Pons (tissue), 1 donor: ENCODE data around the gene TFEC.
"Not testable (repeated sequence)": the region's sequence is repeated elsewhere in the genome, so short reads cannot be mapped to it uniquely, and the experiment has no call there.

Source experiments
- DNase-seq: peaks from one replicate; pipeline ENCODE4 v3.0.0-alpha.2; 2016; ENCODE audit warnings: low spot score

Gene TFEC

DNA sequence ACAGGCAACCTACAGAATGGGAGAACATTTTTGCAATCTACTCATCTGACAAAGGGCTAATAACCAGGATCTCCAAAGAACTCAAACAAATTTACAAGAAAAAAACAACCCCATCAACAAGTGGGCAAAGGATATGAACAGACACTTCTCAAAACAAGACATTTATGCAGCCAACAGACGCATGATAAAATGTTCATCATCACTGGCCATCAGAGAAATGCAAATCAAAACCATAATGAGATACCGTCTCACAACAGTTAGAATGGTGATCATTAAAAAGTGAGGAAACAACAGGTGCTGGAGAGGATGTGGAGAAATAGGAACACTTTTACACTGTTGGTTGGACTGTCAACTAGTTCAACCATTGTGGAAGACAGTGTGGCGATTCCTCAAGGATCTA lies 100.8 kb downstream of the TFEC start:
- DNase-seq: not testable (repeated sequence)

DNA sequence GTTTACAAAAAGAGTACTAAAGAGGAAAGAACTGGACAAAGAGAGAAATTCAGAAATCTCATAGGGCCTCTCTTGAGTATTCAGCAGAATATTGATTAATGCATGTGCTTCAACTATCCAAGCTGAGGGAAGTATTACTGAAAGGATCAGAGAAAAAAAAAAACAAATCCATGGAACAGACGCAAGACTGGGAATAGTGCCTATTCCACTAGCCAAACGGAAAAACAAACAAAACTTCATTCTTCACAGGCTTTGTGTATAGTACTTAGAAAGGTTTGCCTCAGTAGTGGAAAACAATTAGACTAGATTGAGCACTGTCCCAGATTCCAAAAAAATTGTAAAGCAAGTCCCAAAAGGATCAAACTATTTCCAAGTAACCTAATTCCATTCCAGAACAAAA lies 106.2 kb downstream of the TFEC start:
- DNase-seq: peak; percentile 45

DNA sequence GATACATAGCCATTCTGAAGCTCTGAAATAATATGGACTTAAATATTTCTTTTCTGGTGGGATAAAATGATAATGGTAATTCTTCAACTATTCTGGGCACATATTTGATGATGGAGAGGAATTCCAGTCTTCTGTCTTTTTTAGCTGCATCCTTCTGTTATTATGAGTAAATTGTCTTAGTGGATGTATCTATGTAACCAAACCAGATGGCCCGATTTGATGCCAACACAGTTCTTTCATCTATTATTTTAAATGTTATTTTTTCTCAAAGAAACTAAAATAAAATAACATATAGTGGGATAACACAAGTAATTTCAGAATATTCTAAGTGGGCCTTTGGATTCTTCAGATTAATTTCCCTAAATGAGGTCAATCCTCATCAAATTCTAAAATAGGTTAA lies 110.2 kb downstream of the TFEC start:
- DNase-seq: no peak

DNA sequence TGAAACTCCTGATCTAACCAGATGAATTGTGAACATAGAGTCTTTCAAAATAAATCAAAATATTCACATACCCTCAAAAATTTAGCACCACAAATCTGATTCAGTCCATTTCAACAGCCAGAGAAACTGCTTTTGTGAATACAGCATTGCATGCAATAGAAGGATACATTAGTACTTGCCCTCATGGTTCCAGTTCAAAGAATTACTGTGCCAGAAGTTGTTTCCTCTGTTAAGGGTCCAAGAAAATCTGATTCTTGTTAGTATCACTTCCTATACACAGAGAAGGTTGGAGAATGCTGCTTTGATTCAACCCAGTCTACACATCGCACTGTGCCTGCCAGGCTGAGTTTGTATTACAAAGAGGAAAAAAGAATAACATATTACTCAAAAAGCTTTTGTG lies 115.6 kb downstream of the TFEC start:
- no peak for DNase-seq

DNA sequence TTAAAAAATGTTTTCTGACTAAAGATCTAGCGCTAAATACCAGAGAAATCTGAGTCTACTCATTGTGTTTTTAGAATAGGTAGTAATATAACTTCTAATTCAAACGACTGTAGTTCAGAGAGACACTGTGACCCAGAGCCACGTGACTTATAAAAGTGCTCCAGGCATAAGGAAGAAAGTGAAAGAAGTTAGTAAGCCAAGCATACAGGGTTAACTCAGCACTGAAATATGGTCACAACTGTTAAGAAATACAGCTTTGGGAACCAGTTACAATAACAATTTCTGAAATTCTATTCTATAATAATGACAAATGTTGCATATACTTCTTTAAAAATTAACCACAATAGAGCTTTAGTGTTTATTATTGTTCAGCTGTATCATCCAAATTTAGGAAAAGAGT lies 119.1 kb downstream of the TFEC start:
- DNase-seq: no peak

DNA sequence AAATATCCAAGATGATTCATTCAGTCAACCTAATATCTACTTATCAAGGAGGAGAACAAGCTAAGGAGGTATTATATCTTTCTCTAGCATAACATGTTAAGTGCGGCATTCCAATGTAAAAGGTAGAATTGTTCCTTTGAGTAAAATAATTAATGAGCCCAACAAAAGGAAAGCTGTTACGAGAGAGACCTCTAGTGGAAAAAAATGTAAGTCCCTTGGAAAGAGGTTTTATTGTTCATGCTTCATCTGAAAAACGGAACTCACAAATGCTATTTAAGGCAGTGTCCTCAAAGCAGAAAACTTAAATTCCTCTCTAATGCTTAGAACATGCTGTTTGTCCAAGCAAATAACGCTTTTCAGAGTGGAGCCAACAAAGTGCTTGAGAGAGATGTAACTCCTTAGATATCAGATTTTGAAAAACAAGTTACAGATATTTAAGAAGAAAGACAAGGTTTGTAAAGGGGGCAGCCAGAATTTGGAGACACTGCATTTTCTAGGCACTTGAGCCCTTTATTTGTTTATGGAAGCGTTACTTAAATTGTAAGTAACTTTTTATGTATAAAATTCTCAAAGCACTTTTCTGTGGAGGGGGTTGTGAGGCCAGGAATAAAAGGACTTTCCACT lies 119.9 kb downstream of the TFEC start:
- DNase-seq: peak; percentile 63

DNA sequence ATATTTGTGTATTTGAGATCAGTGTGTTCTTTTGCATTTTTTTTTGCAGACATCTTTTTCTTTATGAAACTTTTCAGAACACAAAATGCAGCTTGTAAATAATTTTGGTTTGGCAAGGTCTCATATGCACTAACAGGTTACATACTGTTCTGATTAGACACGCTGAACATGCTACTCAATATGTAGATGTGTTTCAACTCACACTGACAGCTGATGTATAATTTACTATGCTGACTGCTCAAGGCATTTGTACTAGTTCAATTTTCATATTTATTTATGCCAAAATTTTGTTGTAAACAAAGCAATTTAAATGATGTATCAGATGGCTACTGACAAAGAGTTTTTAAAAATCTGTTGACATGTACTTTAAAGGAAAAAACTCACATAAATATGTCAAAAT lies 123.8 kb downstream of the TFEC start:
- DNase-seq: no peak

DNA sequence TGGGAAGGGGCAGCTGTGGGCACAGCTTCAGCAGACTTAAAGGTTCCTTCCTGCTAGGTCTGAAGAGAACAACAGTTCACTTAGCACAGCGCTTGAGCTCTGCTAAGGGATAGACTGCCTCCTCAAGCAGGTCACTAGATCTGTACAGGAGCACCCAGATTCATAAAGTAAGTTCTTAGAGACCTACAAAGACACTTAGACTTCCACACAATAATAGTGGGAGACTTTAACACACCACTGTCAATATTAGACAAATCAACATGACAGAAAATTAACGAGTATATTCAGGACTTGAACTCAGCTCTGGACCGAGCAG lies 140.9 kb downstream of the TFEC start:
- no peak for DNase-seq

DNA sequence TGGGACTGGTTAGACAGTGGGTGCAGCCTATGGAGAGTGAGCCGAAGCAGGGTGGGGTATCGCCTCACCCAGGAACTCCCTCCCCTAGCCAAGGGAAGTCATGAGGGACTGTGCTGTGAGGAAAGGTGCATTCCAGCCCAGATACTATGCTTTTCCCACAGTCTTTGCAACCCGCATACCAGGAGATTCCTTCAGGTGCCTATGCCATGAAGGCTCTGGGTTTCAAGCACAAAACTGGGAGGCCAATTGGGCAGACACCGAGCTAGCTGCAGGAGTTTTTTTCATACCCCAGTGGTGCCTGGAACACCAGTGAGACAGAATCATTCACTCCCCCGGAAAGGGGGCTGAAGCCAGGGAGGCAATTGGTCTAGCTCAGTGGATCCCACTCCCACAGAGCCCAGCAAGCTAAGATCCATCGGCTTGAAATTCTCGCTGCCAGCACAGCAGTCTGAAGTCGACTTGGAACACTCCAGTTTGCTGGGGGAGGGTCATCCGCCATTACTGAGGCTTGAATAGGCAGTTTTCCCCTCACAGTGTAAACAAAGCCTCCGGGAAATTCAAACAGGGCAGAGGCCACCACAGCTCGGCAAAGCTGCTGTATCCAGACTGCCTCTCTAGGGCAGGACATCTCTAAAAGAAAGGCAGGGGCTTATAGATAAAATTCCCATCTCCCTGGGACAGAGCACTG lies 141.4 kb downstream of the TFEC start:
- DNase-seq: no peak

DNA sequence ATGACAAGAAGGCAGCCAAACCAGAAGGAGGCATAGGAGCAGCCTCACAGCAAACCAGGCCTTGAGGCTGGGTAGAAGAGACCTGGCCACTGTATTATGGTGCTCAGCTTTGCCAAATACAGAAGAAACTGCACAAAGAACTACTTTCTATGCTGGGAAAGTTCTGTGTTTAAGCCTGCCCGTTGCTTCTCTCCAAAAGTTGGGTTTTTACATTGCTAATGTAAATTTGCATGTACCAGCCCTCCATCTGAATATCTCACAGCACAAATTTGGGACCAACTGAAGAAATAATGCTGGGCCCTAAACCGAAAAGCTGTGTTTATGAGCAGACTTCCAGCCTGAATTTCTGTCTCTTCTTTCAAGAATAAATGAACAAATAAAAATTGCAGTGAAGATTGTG lies 145.0 kb downstream of the TFEC start:
- no peak for DNase-seq
